Upper lobe of right lung (tissue), 1 donor: Measurements from ENCODE around the gene NEU3. TPM values are rescaled to one million over a fixed set of nuclear protein-coding genes. Genes with fewer than 3 reads are reported as not detected.
"Not testable (repeated sequence)": the region's sequence is repeated elsewhere in the genome, so short reads cannot be mapped to it uniquely, and the experiment has no call there.

Experiments used
- ATAC-seq: fragments of 200-7000 bp; cut with Tn5 transposase; one replicate; pipeline ENCODE4 v1.9.1; 2020; ENCODE audit warnings: mild to moderate bottlenecking, moderate library complexity
- DNase-seq: peaks from one replicate; pipeline ENCODE4 v3.0.0-alpha.2; 2020
- H3K27ac ChIP-seq: fragments of 200-600 bp; one replicate; pipeline ENCODE4 v1.8.0; 2022
- H3K27me3 ChIP-seq: fragments of 200-600 bp; one replicate; pipeline ENCODE4 v1.8.0; 2022; ENCODE audit warnings: mild to moderate bottlenecking
- H3K36me3 ChIP-seq: fragments of 200-600 bp; one replicate; pipeline ENCODE4 v1.8.0; 2022
- H3K4me1 ChIP-seq: fragments of 200-600 bp; one replicate; pipeline ENCODE4 v1.8.0; 2022
- H3K4me3 ChIP-seq: fragments of 200-600 bp; one replicate; pipeline ENCODE4 v1.8.0; 2022; ENCODE audit warnings: mild to moderate bottlenecking
- H3K9me3 ChIP-seq: fragments of 200-600 bp; one replicate; pipeline ENCODE4 v1.8.0; 2022
- CTCF ChIP-seq: fragments of 200-600 bp; IDR thresholded peaks from one replicate; pipeline ENCODE4 v1.8.0; 2022; ENCODE audit warnings: antibody characterized with exemption
- intact Hi-C: fragments of 100-400 bp; cut with DNase I; formaldehyde crosslinking; loops from one replicate; pipeline ENCODE4 v1.11.0; 2022
- total RNA-seq: library from RNA; stranded (reverse); fragmentation: NEBNext Ultra II Directional; extraction: Animal tissue kit (Norgen Biotek cat#: 25700); gene quantifications from one replicate; pipeline ENCODE4 v1.2.1, GENCODE V29; 2021
- donor health status: DM: no; HTN: yes; CAD: no; lungs with severe emphysema.

NEU3 gene
- total RNA-seq, 1 donor from 2014 or later: 9.6 TPM

GRCh38 chr11:75040167-75040770, 51.5 kb downstream of the NEU3 start:
- no peaks in the 10 kb centered on the region for H3K36me3 ChIP-seq
- TF ChIP-seq CTCF: no peak
- DNase-seq (no peak), ATAC-seq (no peak)
- no peaks in the 10 kb centered on the region for H3K4me1 ChIP-seq
- H3K27ac ChIP-seq: no peak overlapping the region
- no peak overlapping the region for H3K4me3 ChIP-seq
- no peaks in the 10 kb centered on the region for H3K9me3 ChIP-seq
- intact Hi-C loops: no loop called here
- no peaks in the 10 kb centered on the region for H3K27me3 ChIP-seq

GRCh38 chr11:75041263-75041662, 52.5 kb downstream of the NEU3 start:
- no peak overlapping the region for H3K27ac ChIP-seq
- ATAC-seq (no peak), DNase-seq (no peak)
- no peaks in the 10 kb centered on the region for H3K36me3 ChIP-seq
- H3K9me3 ChIP-seq: no peaks in the 10 kb centered on the region
- no peaks in the 10 kb centered on the region for H3K27me3 ChIP-seq
- no peak for TF ChIP-seq CTCF
- no peak overlapping the region for H3K4me3 ChIP-seq
- H3K4me1 ChIP-seq: no peaks in the 10 kb centered on the region
- intact Hi-C loops: no loop called here

- ATAC-seq, DNase-seq, H3K4me3 ChIP-seq, H3K27ac ChIP-seq, H3K4me1 ChIP-seq, H3K27me3 ChIP-seq, intact Hi-C loops, H3K9me3 ChIP-seq, H3K36me3 ChIP-seq: not testable (repeated sequence)
These were observed 53.1 kb downstream of the NEU3 start for GRCh38 chr11:75041821-75042220.

- DNase-seq, H3K27ac ChIP-seq, H3K36me3 ChIP-seq, intact Hi-C loops, ATAC-seq, H3K4me1 ChIP-seq, H3K4me3 ChIP-seq, H3K9me3 ChIP-seq, H3K27me3 ChIP-seq: not testable (repeated sequence)
These were observed 55.8 kb downstream of the NEU3 start for GRCh38 chr11:75044381-75045170.

GRCh38 chr11:75046668-75047067, 57.9 kb downstream of the NEU3 start:
- H3K4me1 ChIP-seq, H3K27ac ChIP-seq, H3K4me3 ChIP-seq, intact Hi-C loops, H3K36me3 ChIP-seq, H3K27me3 ChIP-seq, DNase-seq, ATAC-seq, H3K9me3 ChIP-seq: not testable (repeated sequence)

- ATAC-seq: no peak
- intact Hi-C loops: no loop called here
- H3K4me1 ChIP-seq: no peaks in the 10 kb centered on the region
These were observed 58.5 kb downstream of the NEU3 start for GRCh38 chr11:75047191-75047590.

GRCh38 chr11:75049501-75050266, 61.0 kb downstream of the NEU3 start:
- H3K4me1 ChIP-seq, DNase-seq, ATAC-seq, H3K36me3 ChIP-seq, H3K27ac ChIP-seq, H3K4me3 ChIP-seq, H3K27me3 ChIP-seq, intact Hi-C loops: not testable (repeated sequence)
- H3K9me3 ChIP-seq: peaks cover 15% of the 10 kb centered on the region

More at GRCh38 chr11:75047191-75047590, 58.5 kb downstream of the NEU3 start:
- H3K9me3 ChIP-seq: peaks cover 2% of the 10 kb centered on the region
- TF ChIP-seq CTCF: no peak
- H3K36me3 ChIP-seq: no peaks in the 10 kb centered on the region
- H3K27me3 ChIP-seq: no peaks in the 10 kb centered on the region
- H3K27ac ChIP-seq: no peak overlapping the region
- H3K4me3 ChIP-seq: no peak overlapping the region
- no peak for DNase-seq
